Measurements from ENCODE around the gene BTBD9. TPM values are rescaled to one million over a fixed set of nuclear protein-coding genes. Genes with fewer than 3 reads are reported as not detected.

BTBD9 gene
- 10 to 100 TPM; 10.6 to 16.6 (median 15.1) TPM for total RNA-seq

DNA sequence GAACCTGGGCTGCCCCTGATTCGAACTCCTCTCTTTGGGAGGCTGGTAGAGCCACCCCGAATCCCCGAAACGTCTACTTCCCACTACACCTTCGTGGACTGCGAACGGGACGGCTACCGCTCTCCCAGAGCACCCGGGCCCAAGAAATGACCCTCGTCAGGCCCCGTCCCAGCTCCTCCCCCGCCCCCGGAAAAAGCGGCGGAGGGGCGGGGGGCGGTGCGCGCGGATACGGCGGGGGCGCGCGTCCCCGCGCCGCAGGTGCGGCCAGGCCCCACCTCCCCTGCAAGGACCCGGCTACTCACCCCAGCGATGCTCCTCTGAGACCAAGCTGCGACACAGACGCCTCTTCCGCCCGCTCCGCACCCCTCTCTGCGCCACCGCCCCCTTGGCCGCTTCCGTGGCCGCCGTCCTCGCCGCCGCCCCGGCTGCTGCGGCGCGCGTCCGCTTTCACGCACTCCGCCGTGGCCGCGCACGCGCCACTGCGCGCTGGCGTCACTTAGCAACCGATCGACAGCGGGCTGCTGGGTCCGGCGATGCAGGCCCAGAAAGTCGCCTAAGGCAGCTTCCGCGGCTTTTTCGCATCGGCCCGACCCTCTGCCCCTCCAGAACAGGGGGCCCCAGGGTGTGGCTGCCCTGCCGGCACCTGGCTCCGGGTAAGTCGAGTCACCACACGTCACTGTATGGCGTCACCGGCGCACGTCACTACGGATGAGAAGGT, at the start of gene BTBD9:
BTBD9 (minus strand) TSS at position 432 of the 718 bp plus-strand sequence.
- TF ChIP-seq, protein P1, sequence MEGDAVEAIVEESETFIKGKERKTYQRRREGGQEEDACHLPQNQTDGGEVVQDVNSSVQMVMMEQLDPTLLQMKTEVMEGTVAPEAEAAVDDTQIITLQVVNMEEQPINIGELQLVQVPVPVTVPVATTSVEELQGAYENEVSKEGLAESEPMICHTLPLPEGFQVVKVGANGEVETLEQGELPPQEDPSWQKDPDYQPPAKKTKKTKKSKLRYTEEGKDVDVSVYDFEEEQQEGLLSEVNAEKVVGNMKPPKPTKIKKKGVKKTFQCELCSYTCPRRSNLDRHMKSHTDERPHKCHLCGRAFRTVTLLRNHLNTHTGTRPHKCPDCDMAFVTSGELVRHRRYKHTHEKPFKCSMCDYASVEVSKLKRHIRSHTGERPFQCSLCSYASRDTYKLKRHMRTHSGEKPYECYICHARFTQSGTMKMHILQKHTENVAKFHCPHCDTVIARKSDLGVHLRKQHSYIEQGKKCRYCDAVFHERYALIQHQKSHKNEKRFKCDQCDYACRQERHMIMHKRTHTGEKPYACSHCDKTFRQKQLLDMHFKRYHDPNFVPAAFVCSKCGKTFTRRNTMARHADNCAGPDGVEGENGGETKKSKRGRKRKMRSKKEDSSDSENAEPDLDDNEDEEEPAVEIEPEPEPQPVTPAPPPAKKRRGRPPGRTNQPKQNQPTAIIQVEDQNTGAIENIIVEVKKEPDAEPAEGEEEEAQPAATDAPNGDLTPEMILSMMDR (IDR thresholded peaks at IDR 0.05) = no peak
- TF ChIP-seq POLR2A (IDR thresholded peaks at IDR 0.05) = no peak
- intact Hi-C loops (cut with DNase I; ENCODE audit: low total_unique reads) = no loop called here
- peak within 1 kb of the TSS; percentile 96 for H3K4me3 ChIP-seq (ENCODE audit: low read depth, poor library complexity, severe bottlenecking)
- 0% methylated on average over 11 to 39 of the region's 82 CpGs for WGBS, 2 donors
- DNase-seq (ENCODE audit: low spot score in 2 of 2) = peak; percentile 69 to 94

DNA sequence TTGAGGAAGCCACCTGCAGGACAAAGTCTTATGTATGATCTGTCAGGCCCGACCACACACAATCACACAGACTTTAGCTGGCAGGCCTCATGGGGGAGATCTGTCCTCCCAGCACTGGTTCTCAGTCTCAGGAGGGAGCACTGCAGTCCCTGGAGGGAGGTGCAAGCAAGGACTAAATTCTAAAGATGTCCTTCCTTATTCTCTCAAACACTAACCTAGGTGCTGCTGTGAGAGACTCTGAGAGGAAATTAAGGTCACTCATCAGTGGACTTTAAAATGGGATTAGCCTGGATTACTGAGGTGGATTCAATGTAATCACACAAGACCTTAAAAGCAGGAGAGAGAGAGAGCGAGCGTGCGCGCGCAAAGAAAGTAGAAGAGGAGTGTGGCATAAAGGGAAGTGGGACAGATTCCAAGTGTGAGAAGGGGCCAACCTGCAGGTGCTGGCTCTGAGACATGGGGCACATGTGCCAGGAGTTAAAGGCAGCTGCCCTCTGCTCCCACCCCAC, 48.9 kb upstream of the BTBD9 start:
- 81 to 87% methylated on average over 6 of the region's 6 CpGs for WGBS, 2 donors
- intact Hi-C loops (cut with DNase I; ENCODE audit: low total_unique reads) = no loop called here
- DNase-seq (ENCODE audit: low spot score in 2 of 2) = no peak
- TF ChIP-seq, protein P1 (IDR thresholded peaks at IDR 0.05) = no peak
- TF ChIP-seq POLR2A (IDR thresholded peaks at IDR 0.05) = no peak
- no peak overlapping the region for H3K4me3 ChIP-seq (ENCODE audit: low read depth, poor library complexity, severe bottlenecking)

DNA sequence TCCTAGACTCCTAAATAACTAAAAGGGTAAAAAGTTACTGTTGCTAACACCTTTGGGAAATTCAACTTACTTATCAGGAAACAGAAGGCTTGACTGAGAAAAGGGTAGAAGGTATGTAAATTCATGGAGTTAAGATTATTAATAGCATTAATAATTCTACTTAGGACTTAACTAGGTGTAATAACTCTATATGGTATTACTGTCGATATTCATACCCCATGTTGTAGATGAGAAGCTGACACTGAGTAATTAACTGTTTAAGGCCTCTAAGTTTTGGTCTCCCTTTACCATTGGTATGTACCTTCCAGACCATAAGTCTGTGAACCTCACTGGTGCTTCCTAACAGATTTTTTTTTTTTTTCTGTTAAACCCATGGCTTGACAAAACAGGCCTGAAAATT, 47.8 kb upstream of the BTBD9 start:
- no peak for TF ChIP-seq POLR2A (IDR thresholded peaks at IDR 0.05)
- TF ChIP-seq, protein P1 (IDR thresholded peaks at IDR 0.05) = no peak
- H3K4me3 ChIP-seq (ENCODE audit: low read depth, poor library complexity, severe bottlenecking) = no peak overlapping the region
- WGBS, 2 donors = 88 to 91% methylated on average over 1 of the region's 1 CpG
- DNase-seq (ENCODE audit: low spot score in 2 of 2) = no peak
- intact Hi-C loops (cut with DNase I; ENCODE audit: low total_unique reads) = no loop called here

DNA sequence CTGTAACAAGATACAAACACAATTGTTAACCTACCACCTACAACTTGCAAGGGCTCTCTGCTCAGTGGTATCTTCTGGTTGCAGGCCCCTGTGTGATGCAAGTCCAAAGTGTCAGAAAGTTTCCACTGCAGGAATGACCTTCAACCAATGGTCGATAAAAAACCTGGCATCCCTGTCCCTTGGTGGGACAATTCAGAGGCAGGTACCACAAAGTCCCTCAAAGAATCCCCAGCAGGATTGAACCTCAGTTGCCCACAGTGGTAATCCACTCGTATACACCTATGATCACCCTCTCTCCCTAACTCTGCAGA, 47.3 kb upstream of the BTBD9 start:
- intact Hi-C loops (cut with DNase I; ENCODE audit: low total_unique reads) = no loop called here

DNA sequence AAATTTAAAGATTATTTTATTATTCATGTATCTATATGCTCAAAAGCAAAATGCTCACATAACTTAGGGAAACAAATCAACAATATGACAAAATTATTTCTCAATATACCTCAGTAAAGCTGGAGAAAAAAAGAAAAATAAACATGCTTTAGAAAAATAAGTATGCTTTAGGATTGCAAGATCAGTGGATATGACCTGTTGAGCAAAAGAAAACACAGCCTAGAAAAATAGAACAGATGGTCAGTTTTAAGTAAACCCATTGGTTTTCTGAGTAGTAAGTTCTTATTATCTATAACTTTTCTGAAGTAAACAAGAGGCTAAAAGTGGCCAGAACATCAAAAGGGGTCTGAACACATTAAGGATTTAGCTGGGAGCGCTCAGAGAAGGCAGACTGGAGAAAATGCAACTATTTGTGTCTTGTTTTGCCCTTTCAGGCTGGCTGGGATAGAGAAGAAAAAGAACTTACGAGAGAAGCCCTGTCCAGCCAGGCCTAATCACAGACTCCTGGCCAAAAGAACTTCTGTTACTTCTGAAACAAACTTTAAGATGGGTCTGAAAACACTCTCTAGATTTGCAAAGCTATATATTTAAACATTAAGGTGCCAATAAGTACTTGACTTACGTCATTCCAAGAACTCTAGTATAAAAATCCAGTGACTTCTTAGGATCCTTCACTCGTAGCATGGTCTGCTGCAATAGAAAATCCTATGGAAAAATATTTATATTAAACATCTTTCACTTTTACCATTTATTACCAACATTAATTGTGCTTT, 46.7 kb upstream of the BTBD9 start:
- TF ChIP-seq, protein P1 (IDR thresholded peaks at IDR 0.05) = no peak
- TF ChIP-seq POLR2A (IDR thresholded peaks at IDR 0.05) = no peak
- intact Hi-C loops (cut with DNase I; ENCODE audit: low total_unique reads) = no loop called here
- no peak overlapping the region for H3K4me3 ChIP-seq (ENCODE audit: low read depth, poor library complexity, severe bottlenecking)
- no peak for DNase-seq (ENCODE audit: low spot score in 2 of 2)
- 89 to 93% methylated on average over 4 of the region's 4 CpGs for WGBS, 2 donors

More for the DNA sequence above, 47.3 kb upstream of the BTBD9 start:
- H3K4me3 ChIP-seq (ENCODE audit: low read depth, poor library complexity, severe bottlenecking) = no peak overlapping the region
- TF ChIP-seq, protein P1 (IDR thresholded peaks at IDR 0.05) = no peak
- no peak for TF ChIP-seq POLR2A (IDR thresholded peaks at IDR 0.05)
- 91 to 94% methylated on average over 2 of the region's 2 CpGs for WGBS, 2 donors
- no peak for DNase-seq (ENCODE audit: low spot score in 2 of 2)

Measured in lower leg skin (tissue), 4 donors.